RPMI7951 (cell line): Measurements from ENCODE around the gene VASH1. TPM values are rescaled to one million over a fixed set of nuclear protein-coding genes. Genes with fewer than 3 reads are reported as not detected.

ENCODE experiments used
- DNase-seq: peaks from one replicate; pipeline ENCODE4 v3.0.0-alpha.2; 2012; ENCODE audit warnings: low read depth
- total RNA-seq: library from RNA; depleted of rRNA; stranded (reverse); fragments of >200 nt; shearing (Covaris generic); gene quantifications from 2 replicates; pipeline ENCODE4 v1.2.3, GENCODE V29; 2014; rRNA removed

The VASH1 gene
- total RNA-seq, 1 experiment from 2014 or later: 4.4 TPM

GRCh38 chr14:76832503-76832988, 71.3 kb downstream of the VASH1 start:
- no peak for DNase-seq

Other genes starting within 250 kb of the VASH1 start
- 6.6 and 9.5 TPM in 2 replicates for gene ANGEL1, start 51.4 kb downstream of the VASH1 start, total RNA-seq
- not detected in 2 replicates for gene LRRC74A, start 64.9 kb downstream of the VASH1 start, total RNA-seq